Tibial nerve (tissue), 4 donors: ENCODE results near the gene GARIN6. TPM values are rescaled to one million over a fixed set of nuclear protein-coding genes. Genes with fewer than 3 reads are reported as not detected.
"Not testable (repeated sequence)": the region's sequence is repeated elsewhere in the genome, so short reads cannot be mapped to it uniquely, and the experiment has no call there.

Source experiments
- DNase-seq, 2 donors: peaks; one replicate each; pipeline ENCODE4 v3.0.0-alpha.2; 2019; ENCODE audit warnings: low spot score in 2 of 2
- H3K27ac ChIP-seq, 4 donors: fragments of 200-600 bp; sonication (generic) in 3 of 4; one replicate each; pipeline ENCODE4 v1.5.1; 2017 to 2019; ENCODE audit warnings: mild to moderate bottlenecking in 1 of 4
- H3K27me3 ChIP-seq, 2 donors: fragments of 200-600 bp; sonication (generic) in 1 of 2; one replicate each; pipeline versions ENCODE4 v1.5.1 to v1.6.0; 2017 to 2019
- H3K36me3 ChIP-seq, 3 donors: fragments of 200-600 bp; sonication (generic); one replicate each; pipeline ENCODE4 v1.5.1; 2018 to 2019
- H3K4me1 ChIP-seq, 4 donors: fragments of 200-600 bp; sonication (generic) in 3 of 4; one replicate each; pipeline ENCODE4 v1.5.1; 2017 to 2019
- H3K4me3 ChIP-seq, 4 donors: fragments of 200-600 bp; sonication (generic) in 3 of 4; one replicate each; pipeline ENCODE4 v1.5.1; 2017 to 2019; ENCODE audit warnings: mild to moderate bottlenecking in 1 of 4, moderate library complexity in 1 of 4
- H3K9me3 ChIP-seq, 4 donors: fragments of 200-600 bp; sonication (generic) in 3 of 4; one replicate each; pipeline ENCODE4 v1.5.1; 2017 to 2019
- EP300 ChIP-seq, 2 donors: sonication (generic); formaldehyde crosslinking; IDR thresholded peaks; one replicate each; pipeline ENCODE4 v1.6.1; 2017; ENCODE audit warnings: antibody characterized with exemption in 2 of 2, mild to moderate bottlenecking in 1 of 2
- POLR2A ChIP-seq, 2 donors: fragments of 450-650 bp; IDR thresholded peaks; one replicate each; pipeline ENCODE4 v1.6.1; 2017; ENCODE audit warnings: antibody characterized with exemption in 2 of 2, mild to moderate bottlenecking in 2 of 2, moderate library complexity in 2 of 2
- WGBS, 2 donors: methylation state at CpG; one replicate each; pipeline ENCODE4 v1.1.5; 2018; 5-methylcytosine and 5-hydroxymethylcytosine counted together
- total RNA-seq, 4 donors: library from RNA; depleted of rRNA; stranded (reverse); fragments of >200 nt; gene quantifications; one replicate each; pipeline ENCODE4 v1.1.0, GENCODE V29; 2016
- TF ChIP-seq, protein P1 (sequence below), 5 experiments: fragments of 200-600 bp in 3 of 5; fragments of 450-650 bp in 2 of 5; sonication (generic) in 3 of 5; IDR thresholded peaks; one replicate each; pipeline ENCODE4 v1.5.1; 2016 to 2019; ENCODE audit warnings: antibody characterized with exemption in 5 of 5, mild to moderate bottlenecking in 3 of 5, moderate library complexity in 2 of 5

GARIN6 gene
- total RNA-seq, 4 donors from 2014 or later: not detected

DNA sequence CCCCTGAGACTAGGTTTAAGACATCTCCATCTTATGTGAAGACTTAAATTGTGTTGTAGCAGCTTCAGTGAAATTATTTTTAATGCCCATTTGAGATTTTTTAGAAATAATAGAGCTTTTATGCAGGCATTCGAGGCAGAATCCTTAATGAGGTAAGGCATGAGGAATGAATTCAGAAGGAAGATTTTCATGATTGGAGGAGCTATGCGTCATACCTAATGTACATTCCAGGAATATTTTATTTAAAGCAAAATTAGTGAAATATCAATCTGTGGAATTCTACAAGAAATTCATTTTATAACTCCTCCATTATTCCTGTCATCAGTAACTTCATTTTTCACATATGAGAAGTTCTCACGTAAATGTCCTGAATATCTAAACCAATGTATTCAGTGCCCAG lies 36.0 kb upstream of the GARIN6 start:
- no peaks in the 10 kb centered on the region for H3K4me1 ChIP-seq
- no peak for TF ChIP-seq EP300 (IDR thresholded peaks at IDR 0.05)
- TF ChIP-seq, protein P1, sequence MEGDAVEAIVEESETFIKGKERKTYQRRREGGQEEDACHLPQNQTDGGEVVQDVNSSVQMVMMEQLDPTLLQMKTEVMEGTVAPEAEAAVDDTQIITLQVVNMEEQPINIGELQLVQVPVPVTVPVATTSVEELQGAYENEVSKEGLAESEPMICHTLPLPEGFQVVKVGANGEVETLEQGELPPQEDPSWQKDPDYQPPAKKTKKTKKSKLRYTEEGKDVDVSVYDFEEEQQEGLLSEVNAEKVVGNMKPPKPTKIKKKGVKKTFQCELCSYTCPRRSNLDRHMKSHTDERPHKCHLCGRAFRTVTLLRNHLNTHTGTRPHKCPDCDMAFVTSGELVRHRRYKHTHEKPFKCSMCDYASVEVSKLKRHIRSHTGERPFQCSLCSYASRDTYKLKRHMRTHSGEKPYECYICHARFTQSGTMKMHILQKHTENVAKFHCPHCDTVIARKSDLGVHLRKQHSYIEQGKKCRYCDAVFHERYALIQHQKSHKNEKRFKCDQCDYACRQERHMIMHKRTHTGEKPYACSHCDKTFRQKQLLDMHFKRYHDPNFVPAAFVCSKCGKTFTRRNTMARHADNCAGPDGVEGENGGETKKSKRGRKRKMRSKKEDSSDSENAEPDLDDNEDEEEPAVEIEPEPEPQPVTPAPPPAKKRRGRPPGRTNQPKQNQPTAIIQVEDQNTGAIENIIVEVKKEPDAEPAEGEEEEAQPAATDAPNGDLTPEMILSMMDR (IDR thresholded peaks at IDR 0.05): no peak
- no peak for TF ChIP-seq POLR2A (IDR thresholded peaks at IDR 0.05)
- 55 to 60% methylated on average over 3 of the region's 3 CpGs for WGBS, 2 donors
- no peak for DNase-seq
- H3K27ac ChIP-seq: no peak overlapping the region
- H3K27me3 ChIP-seq: no peaks in the 10 kb centered on the region
- H3K36me3 ChIP-seq: no peaks in the 10 kb centered on the region
- H3K9me3 ChIP-seq: no peaks in the 10 kb centered on the region
- no peak overlapping the region for H3K4me3 ChIP-seq

DNA sequence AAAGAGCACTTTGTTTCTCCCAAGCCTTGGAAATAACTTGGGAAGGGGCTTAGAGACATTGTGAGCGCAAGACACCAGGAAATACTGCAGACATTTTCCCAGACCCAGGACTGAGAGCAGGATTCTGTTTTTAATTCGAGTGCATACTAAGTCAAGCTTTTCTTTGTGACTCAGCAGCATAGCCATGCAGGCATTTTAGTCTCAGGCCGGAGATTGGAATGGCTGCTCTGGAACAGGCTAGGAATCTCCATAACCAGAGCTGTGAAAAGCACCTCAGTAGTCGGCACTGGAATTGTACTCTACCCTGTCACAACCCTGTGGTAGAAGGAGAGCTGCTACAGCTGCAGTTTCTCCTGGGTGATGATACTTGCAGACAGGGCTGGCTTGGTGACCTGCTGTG lies 28.9 kb upstream of the GARIN6 start:
- 86 to 91% methylated on average over 4 of the region's 4 CpGs for WGBS, 2 donors
- H3K27ac ChIP-seq: no peak overlapping the region
- H3K4me3 ChIP-seq: no peak overlapping the region
- no peak for TF ChIP-seq POLR2A (IDR thresholded peaks at IDR 0.05)
- TF ChIP-seq EP300 (IDR thresholded peaks at IDR 0.05): no peak
- TF ChIP-seq, protein P1 (IDR thresholded peaks at IDR 0.05): no peak
- H3K36me3 ChIP-seq: no peaks in the 10 kb centered on the region
- no peaks in the 10 kb centered on the region for H3K4me1 ChIP-seq
- peaks cover 0 to 35% (median 5%) of the 10 kb centered on the region in 4 donors for H3K9me3 ChIP-seq
- H3K27me3 ChIP-seq: no peaks in the 10 kb centered on the region
- DNase-seq: no peak

DNA sequence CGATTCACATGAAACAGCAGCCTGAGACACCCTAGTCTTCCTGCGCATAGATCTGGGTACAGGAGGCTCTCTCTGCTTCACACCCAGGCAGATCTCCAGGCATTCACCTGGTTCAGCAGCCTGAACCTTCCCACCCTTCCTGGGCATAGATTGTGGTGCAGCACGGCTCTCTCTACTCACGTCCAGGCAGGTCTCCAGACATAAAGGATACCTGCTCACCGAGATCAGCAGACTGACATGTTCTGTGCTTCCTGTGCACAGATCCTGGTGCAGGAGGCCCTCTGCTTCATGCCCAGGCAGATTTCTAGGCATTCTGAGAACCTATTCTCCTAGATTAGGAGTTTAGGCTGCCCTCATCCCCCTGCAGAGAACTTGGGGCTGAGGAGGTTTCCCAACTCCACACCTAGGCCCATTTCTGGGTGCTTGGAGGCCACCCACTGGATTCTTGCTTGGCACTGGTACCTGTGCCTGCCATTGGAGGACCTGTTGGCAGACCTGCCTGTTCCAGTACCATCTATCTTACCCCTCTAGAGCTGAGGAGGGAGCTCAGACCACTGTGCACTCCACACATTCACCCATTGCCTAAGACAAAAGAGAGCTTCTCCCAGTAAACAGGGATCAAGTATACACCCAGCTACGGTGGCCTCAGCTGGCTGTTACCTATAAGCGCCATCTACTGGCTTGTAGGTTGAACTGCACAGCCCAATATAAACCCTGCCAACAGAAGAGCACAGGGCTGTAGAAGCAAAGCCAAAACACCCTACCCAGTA lies 28.0 kb upstream of the GARIN6 start:
- Histone ChIP-seq H3K9me3 (peaks cover 0 to 44% (median 9%) of the 10 kb centered on the region in 4 donors), H3K36me3 (no peaks in the 10 kb centered on the region), H3K27ac (no peak overlapping the region), H3K27me3 (no peaks in the 10 kb centered on the region), H3K4me1 (no peaks in the 10 kb centered on the region), H3K4me3 (no peak overlapping the region)
- DNase-seq: no peak
- WGBS, 2 donors: 38 to 58% methylated on average over 4 to 7 of the region's 7 CpGs
- TF ChIP-seq EP300 (IDR thresholded peaks at IDR 0.05) (no peak), POLR2A (IDR thresholded peaks at IDR 0.05) (no peak)
- TF ChIP-seq, protein P1 (IDR thresholded peaks at IDR 0.05): no peak

DNA sequence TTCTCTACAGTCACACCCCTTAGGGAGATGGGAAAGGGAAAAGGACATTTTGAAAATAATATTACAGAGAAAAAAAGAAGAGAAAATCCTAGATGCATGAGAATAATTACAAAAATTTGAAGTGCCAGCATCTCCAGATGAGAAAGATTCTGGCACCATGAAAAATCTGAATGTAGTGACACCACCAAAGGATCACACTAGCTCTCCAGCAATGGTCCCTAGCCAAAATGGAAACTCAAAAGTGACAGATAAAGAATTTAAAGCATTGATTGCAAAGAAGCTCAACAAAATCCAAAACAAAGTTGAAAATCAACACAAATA lies 27.4 kb upstream of the GARIN6 start:
- no peak for DNase-seq
- TF ChIP-seq EP300 (IDR thresholded peaks at IDR 0.05) (no peak), POLR2A (IDR thresholded peaks at IDR 0.05) (no peak)
- TF ChIP-seq, protein P1 (IDR thresholded peaks at IDR 0.05): no peak
- H3K9me3 ChIP-seq: peaks cover 0 to 45% (median 9%) of the 10 kb centered on the region in 4 donors

DNA sequence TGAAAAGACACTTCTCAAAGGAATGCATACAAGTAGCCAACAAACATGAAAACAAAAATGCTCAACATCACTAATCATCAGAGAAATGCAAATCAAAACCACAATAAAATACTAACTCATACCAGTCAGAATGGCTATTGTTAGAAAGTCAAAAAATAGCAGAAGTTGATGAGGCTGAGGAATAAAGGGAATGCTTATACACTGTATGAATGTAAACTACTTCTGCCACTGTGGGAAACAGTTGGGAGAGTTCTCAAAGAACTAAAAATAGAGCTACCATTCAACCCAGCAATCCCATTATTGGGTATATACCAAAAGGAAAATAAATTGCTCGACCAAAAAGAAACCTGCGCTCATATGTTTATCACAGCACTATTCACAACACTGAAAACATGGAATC lies 23.0 kb upstream of the GARIN6 start:
- H3K27me3 ChIP-seq, H3K27ac ChIP-seq, H3K4me1 ChIP-seq, H3K4me3 ChIP-seq, DNase-seq, H3K36me3 ChIP-seq: not testable (repeated sequence)
- 76 to 80% methylated on average over 2 of the region's 2 CpGs for WGBS, 2 donors
- peaks cover 0 to 34% (median 9%) of the 10 kb centered on the region in 4 donors for H3K9me3 ChIP-seq

More for the DNA sequence above, 27.4 kb upstream of the GARIN6 start:
- Histone ChIP-seq H3K4me3 (no peak overlapping the region), H3K27ac (no peak overlapping the region), H3K4me1 (no peaks in the 10 kb centered on the region), H3K27me3 (no peaks in the 10 kb centered on the region), H3K36me3 (no peaks in the 10 kb centered on the region)
